GM18861 (cell line): ENCODE data around the gene ATP9A.
"Not testable (repeated sequence)": the region's sequence is repeated elsewhere in the genome, so short reads cannot be mapped to it uniquely, and the experiment has no call there.

Source experiments
- ATAC-seq: cut with Tn5 transposase; IDR thresholded peaks from one replicate; pipeline ENCODE4 v1.9.1; 2021; ENCODE audit not compliant: unreplicated experiment

Gene ATP9A, protein sequence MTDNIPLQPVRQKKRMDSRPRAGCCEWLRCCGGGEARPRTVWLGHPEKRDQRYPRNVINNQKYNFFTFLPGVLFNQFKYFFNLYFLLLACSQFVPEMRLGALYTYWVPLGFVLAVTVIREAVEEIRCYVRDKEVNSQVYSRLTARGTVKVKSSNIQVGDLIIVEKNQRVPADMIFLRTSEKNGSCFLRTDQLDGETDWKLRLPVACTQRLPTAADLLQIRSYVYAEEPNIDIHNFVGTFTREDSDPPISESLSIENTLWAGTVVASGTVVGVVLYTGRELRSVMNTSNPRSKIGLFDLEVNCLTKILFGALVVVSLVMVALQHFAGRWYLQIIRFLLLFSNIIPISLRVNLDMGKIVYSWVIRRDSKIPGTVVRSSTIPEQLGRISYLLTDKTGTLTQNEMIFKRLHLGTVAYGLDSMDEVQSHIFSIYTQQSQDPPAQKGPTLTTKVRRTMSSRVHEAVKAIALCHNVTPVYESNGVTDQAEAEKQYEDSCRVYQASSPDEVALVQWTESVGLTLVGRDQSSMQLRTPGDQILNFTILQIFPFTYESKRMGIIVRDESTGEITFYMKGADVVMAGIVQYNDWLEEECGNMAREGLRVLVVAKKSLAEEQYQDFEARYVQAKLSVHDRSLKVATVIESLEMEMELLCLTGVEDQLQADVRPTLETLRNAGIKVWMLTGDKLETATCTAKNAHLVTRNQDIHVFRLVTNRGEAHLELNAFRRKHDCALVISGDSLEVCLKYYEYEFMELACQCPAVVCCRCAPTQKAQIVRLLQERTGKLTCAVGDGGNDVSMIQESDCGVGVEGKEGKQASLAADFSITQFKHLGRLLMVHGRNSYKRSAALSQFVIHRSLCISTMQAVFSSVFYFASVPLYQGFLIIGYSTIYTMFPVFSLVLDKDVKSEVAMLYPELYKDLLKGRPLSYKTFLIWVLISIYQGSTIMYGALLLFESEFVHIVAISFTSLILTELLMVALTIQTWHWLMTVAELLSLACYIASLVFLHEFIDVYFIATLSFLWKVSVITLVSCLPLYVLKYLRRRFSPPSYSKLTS

GRCh38 chr20:51767867-51768758 lies at the start of gene ATP9A:
ATP9A (minus strand) TSS chr20:51768390; CDS start chr20:51768369, 21 bp downstream.
- ATAC-seq = no peak

GRCh38 chr20:51816856-51817255 lies 48.7 kb upstream of the ATP9A start:
- ATAC-seq = not testable (repeated sequence)

DNA sequence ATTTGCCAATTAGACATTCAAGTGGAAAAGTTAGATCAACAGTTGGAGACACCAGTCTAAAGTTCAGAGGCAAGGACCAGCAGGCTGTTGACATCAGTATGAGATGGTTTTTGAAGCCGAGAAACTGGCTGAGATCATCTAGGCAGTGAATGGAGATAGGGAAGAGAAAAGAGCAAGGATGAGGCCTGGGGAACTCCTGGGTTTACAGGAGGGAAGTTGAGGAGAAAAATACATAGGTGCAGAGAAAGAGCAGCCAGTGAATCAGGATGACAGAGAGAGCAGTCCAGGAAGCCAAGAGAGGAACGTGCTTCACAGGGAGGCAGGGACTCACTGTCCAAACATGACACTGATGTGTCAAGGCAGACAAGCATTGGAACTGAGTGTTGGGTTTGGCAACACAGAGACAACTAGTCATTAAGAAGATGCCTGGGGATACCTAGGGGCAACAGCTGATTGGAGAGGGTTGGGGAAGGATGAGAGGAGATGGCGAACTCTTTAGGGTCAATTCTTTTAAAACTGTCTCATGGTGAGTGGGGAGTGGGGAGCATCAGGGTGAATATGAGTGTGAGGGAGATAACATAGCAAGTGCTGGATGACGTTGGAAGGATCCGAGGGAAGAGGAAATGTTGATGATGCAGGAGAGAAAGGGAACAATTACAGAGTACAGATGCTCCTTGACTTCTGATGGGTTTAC lies 47.3 kb upstream of the ATP9A start:
- ATAC-seq = no peak

DNA sequence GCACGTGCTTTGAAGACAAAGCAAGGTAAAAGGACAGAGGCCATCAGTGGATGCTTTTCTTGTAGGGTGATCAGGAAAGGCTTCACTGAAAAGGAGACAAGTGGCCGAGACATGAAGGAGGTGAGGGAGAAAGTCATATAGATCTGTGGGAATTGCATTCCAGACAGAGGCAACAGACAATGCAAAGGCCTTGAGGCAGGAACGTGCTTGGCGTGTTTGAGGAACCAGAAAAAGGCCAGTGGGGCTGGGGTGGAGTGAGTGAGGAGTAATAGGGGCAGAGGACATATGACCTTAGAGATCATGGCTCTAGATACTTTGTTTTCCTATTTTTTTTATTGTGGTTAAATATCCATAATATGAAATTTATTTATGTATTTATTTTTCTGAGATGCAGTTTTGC lies 44.7 kb upstream of the ATP9A start:
- ATAC-seq = no peak

DNA sequence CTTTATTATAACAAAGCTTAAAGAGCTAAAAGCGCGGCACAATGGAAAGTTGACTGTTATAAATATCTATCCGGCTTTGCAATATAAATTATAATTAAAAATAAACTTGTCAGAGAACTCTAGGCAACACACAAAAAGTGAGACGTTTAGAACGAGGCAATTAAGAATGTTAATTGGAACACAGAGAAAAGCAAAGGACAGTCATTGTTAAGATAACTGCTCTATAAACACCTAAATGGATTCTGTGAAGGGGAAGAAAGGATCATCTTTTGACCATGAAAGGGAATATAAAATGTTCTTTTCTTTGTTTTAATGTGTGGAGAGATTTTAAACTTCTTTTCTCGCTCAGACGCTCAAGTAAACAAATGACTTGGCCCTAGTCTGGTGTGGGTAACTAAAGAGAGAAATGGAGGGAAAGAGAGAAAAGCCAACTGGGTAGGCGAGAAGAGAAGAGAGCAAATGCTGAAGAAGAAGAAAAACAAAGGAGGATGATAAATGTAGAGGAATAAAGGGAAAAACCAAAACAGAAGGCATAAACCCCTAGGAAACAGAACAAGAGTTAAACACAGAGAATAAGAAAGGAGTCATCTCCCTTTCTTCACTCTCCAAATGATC lies 43.4 kb upstream of the ATP9A start:
- no peak for ATAC-seq

DNA sequence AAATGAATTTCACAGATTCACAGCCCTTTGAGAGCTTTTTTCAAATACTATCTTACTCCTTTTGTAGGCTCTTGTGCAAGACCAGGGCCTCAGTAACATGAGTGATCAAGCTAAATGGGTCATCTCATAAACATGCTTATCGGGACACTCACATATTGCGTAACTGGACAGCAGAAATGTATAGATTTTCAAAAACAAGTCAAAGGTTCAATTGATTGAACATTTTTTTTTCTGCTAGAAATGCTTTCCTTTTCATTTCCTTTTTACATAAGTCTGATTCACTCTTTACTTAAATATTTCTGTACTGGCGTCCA lies 42.8 kb upstream of the ATP9A start:
- no peak for ATAC-seq

DNA sequence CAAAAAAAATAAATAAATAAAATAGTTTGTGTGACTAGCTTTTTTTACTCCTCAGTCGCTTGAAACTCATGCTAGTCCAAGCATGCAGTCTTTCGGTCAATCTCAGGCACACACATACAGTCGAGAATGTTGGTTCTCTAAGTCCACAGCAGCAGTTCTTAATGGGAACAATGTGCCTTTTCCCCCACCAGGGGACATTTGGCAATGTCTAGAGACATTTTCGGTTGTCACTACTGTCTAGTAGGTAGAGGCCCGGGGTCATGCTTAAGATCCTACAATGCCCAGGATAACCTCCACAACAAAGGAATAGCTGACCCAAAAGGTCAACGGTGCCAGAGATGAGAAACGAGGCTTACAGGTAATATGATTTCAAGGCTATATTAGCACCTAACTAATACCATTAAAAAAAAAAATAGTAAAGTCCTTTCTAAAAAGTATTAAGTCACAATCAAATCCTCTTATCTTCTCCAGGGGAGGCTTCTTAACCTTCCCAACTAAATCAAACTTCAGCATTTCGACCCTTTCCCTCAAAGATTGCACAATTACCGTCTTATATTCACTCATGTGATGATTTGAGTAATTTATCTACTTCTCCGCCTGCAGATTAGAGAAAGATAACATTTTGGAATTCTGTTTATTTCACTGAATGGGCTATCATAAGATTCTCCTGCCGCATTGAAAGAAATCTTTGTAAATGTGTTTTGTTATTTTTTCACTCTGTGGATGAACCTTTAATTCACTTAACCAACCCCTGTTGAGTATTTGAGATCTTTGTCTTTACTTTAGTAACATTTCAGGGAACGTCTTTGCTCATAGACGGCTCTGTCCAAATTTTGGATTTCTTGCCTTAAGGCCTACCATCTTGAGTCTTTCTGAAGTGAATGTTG lies 42.2 kb upstream of the ATP9A start:
- ATAC-seq = no peak

GRCh38 chr20:51807720-51808250 lies 39.6 kb upstream of the ATP9A start:
- ATAC-seq = no peak

DNA sequence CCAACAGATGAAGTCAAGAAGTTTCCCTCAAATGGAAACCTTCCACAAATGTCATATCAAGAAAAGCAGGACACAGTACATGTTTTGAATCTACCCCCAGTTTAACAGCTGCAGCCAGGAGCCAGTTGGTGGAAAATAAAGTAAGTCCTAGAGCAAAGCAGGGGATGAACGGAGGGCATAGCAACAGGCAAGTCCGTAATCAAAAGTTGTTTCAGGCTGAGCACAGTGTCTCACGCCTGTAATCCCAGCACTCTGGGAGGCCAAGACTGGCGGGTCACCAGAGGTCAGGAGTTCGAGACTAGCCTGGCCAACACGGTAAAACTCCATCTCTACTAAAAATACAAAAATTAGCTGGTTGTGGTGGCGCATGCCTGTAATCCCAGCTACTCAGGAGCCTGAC lies 36.6 kb upstream of the ATP9A start:
- ATAC-seq = no peak

GRCh38 chr20:51803148-51803854 lies 35.1 kb upstream of the ATP9A start:
- ATAC-seq = no peak

GRCh38 chr20:51802170-51802751 lies 34.1 kb upstream of the ATP9A start, which contains the start of gene SALL4:
SALL4 (minus strand) TSS chr20:51802521; CDS start chr20:51802408, 113 bp downstream.
- no peak for ATAC-seq

GRCh38 chr20:51801823-51802123 lies 33.6 kb upstream of the ATP9A start:
- no peak for ATAC-seq

- no peak for ATAC-seq
Observed at GRCh38 chr20:51801122-51801822, 33.1 kb upstream of the ATP9A start.

GRCh38 chr20:51800872-51801121 lies 32.6 kb upstream of the ATP9A start:
- ATAC-seq = no peak

DNA sequence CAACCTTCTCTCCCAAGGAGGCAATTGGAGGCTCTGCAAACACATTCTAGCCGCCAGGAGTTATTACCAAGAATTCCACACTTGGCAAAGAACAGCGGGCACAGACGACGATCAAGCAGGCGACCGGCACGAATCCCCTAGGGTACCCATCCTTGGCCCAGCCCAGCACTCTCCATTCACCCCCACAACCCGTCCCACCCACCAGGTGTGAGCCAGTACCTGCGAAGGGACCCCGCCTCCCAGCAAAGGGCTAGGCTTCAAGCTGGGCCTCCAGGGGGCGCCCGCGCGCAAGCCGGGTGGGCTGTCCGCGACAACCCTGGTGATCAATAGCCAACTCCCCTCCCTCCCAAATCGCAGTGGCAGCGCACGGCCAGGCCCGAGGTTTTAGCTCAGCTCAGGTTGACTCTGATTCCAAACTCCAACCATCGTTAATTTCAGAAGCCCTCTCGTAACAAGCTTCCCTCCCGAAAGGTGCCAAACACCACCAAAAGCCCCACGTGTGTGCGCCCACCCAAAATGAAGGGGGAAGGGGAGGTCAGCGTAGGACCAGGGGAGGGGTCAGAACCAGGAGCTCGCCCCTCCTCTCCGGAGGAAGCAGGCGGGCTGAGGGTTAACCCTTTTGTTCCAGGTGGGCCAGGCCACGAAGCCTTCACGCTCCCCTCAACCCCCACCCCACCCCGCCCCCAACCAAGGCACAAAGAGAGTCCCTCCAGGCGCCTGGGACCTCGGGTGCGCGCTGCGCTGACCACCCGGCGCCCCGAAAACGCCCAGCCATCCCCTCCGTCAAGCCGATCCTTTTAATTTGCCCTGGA lies 32.1 kb upstream of the ATP9A start:
- ATAC-seq = no peak

DNA sequence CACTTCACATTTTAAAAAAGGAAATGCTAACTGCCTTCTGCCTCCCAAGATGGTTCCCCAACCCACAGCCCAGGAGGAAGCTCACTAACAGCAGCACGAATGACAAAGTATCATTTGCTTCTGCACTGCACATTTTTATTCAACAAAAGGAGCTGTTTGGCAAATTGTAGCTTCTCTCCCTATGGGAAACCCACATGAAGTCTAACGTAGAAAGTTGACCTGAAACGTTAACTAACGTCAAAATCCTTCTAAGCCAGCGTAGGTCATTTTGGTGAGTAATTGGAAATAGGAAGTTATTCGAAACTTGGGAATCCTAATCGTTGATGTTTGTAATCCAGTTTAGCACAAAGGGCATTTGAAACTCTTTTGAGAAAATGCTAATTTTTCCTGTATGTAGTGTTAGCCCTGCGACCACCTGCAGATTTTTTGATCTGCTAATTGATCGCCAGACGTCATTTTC lies 31.2 kb upstream of the ATP9A start:
- ATAC-seq = no peak
